Endothelial cell of umbilical vein (primary cell): ENCODE data around the gene DIS3L2.

ENCODE experiments used
- CTCF ChIP-seq, 2 donors: IDR thresholded peaks; 1 replicate in 1 of 2; 2 replicates in 1 of 2; pipeline ENCODE4 v1.5.1; 2011; ENCODE audit warnings: low read length in 2 of 2, mild to moderate bottlenecking in 2 of 2, moderate library complexity in 2 of 2, control low read depth in 1 of 2, inconsistent platforms in 1 of 2, low read depth in 1 of 2; ENCODE audit not compliant: insufficient read depth in 1 of 2; ENCODE audit errors: extremely low read depth in 1 of 2
- EZH2 ChIP-seq: IDR thresholded peaks from 2 replicates; pipeline ENCODE4 v1.6.1; 2012; ENCODE audit warnings: borderline replicate concordance, low read depth, mild to moderate bottlenecking, moderate library complexity, low read length, inconsistent platforms; ENCODE audit not compliant: severe bottlenecking
- GATA2 ChIP-seq: IDR thresholded peaks from 2 replicates; pipeline ENCODE4 v1.7.0; 2011; ENCODE audit warnings: low read depth, mild to moderate bottlenecking, moderate library complexity, mixed read lengths, low read length; ENCODE audit not compliant: insufficient read length, insufficient read depth
- MAX ChIP-seq: IDR thresholded peaks from 2 replicates; pipeline ENCODE4 v1.6.1; 2011; ENCODE audit not compliant: insufficient read depth, insufficient read length
- POLR2A ChIP-seq: IDR thresholded peaks from 2 replicates; pipeline ENCODE4 v1.6.1; 2012; ENCODE audit warnings: low read depth, mild to moderate bottlenecking, control low read depth, low read length

- TF ChIP-seq MAX: no peak
- no peak for TF ChIP-seq CTCF (IDR thresholded peaks at IDR 0.05; ENCODE audit: extremely low read depth in 1 of 2, insufficient read depth in 1 of 2, low read depth in 1 of 2, low read length in 2 of 2)
- no peak for TF ChIP-seq EZH2
- TF ChIP-seq POLR2A: no peak
- no peak for TF ChIP-seq GATA2
These were observed 178.5 kb downstream of the DIS3L2 start for GRCh38 chr2:232139786-232140562.
